ENCODE data around the gene ASIC5.
"Not testable (repeated sequence)": the region's sequence is repeated elsewhere in the genome, so short reads cannot be mapped to it uniquely, and the experiment has no call there.

The ASIC5 gene, protein sequence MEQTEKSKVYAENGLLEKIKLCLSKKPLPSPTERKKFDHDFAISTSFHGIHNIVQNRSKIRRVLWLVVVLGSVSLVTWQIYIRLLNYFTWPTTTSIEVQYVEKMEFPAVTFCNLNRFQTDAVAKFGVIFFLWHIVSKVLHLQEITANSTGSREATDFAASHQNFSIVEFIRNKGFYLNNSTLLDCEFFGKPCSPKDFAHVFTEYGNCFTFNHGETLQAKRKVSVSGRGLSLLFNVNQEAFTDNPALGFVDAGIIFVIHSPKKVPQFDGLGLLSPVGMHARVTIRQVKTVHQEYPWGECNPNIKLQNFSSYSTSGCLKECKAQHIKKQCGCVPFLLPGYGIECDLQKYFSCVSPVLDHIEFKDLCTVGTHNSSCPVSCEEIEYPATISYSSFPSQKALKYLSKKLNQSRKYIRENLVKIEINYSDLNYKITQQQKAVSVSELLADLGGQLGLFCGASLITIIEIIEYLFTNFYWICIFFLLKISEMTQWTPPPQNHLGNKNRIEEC

DNA sequence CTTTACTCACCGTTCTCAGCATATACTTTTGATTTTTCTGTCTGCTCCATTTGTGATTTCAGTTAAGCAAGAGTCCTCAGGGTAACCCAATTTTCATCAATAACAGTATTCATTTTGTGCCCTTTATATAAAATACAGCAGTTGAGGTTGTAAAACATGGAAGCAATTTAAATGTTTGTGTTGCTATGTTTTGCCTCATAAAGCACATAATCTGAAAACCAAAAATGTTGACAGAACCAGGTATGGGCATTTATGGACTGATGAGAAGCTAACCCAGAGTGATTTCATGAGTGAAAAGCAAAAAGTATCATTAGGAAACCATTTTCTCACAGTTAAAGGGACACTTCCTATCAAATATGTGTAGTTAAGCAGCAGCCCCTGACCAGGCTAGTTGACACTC, at the start of gene ASIC5:
ASIC5 (minus strand) TSS at position 101 of the 400 bp plus-strand sequence; CDS start at position 50, 51 bp downstream.
- FAIRE-seq: no peak

DNA sequence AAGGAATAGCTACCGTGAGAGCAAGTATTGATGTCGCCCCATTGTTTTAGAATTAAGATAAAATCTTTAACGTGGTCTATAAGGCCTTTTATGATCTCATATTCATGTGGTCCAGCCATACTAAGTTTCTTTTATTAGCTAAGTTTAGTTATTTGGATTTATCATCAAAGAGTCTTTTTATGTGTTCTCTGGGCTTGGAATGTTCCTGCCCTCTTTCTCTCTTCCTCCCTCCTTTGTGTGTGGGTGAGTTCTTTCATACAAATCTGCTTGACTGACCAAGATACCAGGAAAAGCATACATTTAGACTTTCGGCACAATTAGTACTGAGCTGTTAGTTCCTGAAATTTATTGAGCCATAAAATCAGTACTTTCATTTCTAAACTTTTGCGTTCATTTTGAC, 48.7 kb upstream of the ASIC5 start:
- no peak for FAIRE-seq

DNA sequence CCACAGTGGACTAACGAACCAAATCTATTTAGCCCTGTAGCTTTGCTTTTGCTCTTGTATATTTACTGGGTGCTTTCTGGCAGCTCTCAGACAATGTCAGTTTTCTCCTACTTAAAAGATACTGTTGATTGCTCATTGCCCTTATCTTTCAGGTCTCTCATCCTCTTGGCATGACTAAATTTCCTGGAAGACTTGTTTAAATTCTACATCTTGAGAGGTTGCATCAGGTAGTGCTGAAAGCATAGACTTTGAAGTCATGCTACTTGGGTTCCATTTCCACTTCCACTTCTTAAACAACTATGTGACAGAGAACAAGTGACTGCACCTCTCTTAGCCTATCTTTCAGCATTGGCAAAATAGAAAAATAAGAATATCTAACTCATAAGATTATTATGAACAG, 45.8 kb upstream of the ASIC5 start:
- no peak for FAIRE-seq

DNA sequence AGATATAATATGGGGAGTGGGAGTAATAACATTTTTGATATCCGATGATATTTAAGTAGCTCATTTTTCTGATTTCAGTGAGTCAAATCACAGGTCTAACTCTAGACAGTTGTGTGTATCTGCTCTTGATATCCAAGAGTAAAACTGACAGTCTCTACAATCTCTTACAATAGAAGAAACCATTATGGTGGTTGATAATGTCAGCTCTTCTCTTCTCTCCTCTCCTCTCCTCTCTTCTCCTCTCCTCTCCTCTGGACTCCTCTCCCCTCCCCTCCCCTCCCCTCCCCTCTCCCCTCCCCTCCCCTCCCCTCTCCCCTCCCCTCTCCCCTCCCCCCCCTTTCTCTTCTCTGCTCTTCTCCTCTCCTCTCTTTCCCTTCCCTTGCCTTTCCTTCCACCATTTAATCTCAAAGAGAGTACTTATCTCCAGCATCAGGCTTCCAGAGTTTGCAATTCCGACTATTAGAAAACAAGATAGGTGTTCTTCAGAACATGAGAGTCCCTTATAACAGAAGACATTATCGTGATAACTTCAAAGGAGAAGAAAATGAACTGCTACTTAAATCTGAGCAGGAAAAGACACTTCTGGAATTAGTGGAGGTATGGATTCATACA, 43.6 kb upstream of the ASIC5 start:
- no peak for FAIRE-seq

DNA sequence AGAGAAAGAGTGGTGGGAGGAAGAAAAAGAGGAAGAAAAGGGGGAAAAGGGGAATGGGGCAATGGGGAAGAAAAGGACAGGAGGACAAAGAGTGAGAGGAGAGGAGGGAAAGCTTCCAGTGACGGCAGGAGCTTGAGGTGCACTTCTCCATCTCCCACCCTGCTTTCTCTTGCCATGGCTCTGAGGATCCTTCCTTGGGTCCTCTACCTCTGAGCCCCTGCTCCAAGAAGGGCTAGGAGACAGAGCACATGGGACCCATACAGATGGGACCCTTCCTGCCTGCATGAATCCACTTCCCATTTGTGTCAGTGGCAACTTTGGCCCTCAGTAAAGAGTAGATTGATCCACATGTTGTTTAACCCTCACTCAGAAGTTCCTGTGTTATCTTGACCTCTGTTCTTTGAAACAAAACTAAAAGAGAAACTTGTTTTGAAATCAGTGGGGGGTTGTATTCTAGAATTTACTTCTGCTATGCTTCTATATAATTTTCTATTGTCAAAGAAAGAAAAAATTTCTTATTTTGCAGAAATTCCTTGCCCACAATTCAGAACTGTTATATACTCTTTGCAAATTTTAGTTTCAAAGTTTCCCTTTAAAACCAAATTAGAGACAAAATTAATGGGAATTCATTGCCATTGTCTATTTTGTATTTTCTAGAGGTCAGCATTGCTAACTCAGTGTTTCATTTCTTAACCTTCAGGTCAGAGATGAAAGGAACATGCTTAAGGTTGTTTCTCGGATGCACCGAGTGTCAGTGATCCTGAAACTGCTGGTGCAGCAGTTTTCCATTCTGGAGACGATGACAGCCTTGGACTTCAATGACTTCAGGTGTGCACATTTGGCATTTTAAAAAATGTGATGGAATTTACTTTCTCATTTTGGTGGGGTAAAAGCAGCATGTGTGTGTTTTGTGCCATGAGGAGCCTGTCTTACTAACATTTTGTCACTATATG, 42.4 kb upstream of the ASIC5 start:
- no peak for FAIRE-seq

- FAIRE-seq: no peak
These were observed 41.5 kb upstream of the ASIC5 start for GRCh38 chr4:155907556-155907955.

DNA sequence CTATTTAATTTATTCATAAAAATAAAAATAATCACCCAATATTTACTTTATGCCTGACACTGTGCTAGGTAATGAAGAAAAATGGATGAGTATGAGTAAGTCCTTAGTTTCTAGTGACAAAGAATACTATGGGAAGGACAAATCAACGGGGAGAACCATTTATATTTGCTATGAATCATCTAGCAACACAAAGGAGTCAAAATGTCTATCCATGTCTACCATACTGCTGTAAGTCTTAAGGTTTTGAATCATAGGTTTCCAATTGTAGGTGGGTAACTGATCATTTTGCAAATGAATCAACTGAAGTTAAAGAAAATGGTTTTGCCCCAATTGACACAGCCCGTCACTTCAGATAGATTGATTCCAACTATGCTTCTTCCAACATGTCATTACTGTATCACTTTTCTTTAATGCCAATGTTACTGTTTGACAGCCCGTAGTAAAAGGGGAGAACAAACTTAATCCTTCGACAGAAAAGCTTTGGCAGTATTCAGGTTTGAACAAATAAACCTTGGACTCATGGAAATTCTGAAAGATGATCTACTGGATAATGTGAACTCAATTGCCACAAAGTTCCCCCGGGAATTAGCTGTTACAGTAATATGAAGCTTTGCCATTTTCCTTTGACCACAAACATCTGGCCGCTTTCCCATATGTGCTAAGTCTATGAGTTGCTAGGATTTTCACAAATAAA, 40.6 kb upstream of the ASIC5 start:
- FAIRE-seq: no peak

DNA sequence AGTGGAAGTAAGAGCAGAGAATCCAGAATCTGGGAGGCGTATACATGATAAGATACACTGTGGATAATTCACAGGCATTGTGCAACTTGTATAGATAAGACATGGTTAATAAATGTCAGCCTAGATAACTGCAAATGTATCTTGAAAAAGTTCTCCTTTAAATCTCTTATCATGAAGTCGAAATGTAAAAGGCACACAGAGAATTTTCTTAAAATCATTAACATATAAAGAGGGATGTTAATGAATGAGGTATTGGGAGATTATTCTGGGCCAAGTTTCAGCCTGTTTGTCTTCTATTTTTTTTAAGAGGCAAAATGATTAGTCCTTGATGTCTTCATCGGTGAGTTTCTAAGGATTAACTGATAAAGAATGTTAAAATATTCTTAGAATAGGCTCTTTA, 38.3 kb upstream of the ASIC5 start:
- no peak for FAIRE-seq

DNA sequence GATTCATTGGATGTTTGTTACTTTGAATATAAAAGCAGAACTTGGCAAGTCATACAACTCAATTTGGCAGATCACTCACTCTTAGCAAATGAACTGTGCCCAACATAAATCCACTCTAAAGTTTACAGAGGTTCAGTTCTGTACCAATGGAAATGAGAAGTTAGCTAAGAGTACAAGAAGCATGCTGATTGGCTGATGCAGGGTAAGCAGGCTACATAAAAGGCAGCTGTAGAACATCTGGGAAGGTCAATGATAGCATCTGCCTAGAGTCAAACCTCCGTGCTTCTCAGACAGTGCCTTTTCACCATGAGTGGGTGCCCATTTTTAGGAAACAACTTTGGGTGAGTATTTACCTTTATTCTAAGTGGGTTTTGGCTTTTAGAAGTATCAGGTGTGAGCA, 37.4 kb upstream of the ASIC5 start, which contains the start of gene TDO2:
TDO2 (plus strand) TSS at position 244 of the 400 bp plus-strand sequence; CDS start at position 307, 63 bp downstream.
- no peak for FAIRE-seq

DNA sequence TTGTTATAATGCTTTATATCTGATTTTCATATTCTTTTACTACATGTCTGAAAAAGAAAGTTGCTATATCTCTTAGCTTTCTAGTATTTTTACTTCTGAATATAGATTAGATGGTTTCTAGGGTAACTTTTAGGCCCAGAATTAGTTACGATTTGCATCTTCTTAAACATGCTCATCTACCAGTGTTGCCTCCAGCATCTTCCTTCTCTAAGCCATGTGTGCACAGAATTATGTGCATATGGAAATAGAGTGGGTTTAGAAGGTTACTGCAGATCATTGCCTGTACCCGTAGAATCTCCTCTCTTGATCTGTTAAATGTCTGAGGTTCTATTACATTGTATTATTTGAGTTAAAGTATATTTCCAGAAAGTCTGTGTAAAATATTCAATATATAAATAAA, 34.9 kb upstream of the ASIC5 start:
- no peak for FAIRE-seq

DNA sequence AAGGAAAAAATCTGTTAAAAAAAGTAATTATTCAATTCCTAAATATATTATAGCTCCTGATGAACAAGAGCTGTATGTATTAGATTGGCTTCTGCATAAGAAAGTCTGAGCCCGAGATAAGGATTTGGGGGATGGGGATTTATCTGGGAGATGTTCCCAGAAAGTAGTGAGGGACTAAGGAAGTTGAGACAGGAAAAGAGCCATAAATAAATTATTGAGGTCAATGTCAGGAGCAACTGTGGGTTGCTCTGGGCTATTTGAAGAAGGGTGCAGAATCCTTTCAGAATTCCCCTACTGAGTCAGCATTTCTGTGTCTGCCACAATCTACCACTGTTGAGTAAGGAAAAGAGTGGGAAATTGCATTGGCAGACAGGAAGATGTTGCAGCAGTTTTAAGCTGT, 34.3 kb upstream of the ASIC5 start:
- no peak for FAIRE-seq

- FAIRE-seq: no peak
These were observed 33.8 kb upstream of the ASIC5 start for GRCh38 chr4:155899891-155900290.

DNA sequence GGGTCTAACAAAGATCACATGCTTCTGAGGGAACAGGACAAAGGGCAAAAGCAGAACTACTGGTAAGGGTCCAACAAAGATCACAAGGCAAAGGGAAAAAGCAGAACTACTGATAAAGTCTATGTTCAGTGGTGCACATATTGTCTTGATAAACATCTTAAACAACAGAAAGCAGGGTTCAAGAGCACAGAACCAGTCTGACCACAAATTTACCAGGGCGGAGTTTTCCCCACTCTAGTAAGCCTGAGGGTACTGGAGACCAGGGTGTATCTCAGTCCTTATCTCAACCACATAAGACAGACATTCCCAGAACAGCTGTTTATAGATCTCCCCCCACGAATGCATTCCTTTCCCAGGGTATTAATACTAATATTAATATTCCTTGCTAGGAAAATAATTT, 32.3 kb upstream of the ASIC5 start:
- not testable (repeated sequence) for FAIRE-seq

DNA sequence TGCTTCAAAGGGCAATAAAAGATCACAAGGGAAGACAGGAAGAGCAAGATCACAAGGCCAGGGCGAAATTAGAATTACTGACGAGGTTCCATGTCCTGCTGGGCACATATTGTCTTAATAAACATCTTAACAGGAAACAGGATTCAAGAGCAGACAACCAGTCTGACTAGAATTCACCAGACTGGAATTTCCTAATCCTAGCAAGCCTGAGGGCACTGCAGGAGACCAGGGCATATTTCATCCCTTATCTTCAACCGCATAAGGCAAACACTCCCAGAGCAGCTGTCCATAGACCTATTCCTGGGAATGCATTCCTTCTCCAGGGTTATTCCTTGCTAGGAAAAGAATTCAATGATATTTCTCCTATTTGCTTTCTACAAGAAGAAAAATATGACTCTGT, 25.0 kb upstream of the ASIC5 start:
- no peak for FAIRE-seq

- FAIRE-seq: no peak
These were observed 23.9 kb upstream of the ASIC5 start for GRCh38 chr4:155889946-155890345.

- FAIRE-seq: peak; percentile 97
These were observed 23.1 kb upstream of the ASIC5 start for GRCh38 chr4:155889031-155889793.

- no peak for FAIRE-seq
These were observed 21.9 kb upstream of the ASIC5 start for GRCh38 chr4:155887847-155888570.

- no peak for FAIRE-seq
These were observed 21.0 kb upstream of the ASIC5 start for GRCh38 chr4:155887045-155887444.

DNA sequence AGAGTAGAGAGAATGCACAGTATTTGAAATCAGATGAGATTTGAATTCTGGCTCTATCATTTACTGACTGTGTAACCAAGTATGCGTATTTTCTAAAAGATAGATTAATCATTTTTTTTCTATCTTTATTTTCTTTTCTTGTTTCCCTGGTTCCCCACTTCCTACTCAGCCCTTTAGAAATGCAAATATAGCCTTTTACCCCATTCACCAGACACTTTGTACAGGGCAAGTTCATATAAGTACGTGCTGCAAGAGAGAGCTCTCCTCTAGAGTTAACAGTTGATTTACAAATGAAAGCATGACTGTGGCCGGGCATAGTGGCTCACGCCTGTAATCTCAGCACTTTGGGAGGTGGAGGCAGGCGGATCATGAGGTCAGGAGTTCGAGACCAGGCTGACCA, 19.6 kb upstream of the ASIC5 start:
- no peak for FAIRE-seq

DNA sequence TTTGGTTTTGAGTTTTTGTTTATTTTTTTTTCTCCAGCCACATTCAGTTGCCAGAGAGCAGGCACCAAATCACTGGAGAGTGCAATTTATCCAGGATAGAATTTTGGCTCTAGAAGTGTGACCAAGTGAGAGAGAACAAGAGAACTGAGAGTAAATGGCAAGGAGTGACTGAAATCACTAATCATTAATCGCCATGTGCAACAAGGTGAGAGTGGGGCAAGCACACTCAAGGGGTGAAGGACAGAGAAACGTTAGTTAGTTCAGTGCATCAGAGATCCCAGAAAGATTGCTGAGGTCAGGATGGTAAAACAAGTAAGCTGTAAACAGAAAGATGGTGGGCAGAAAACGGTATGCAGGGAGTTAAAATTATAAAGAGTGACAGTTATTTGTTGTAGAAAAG, 17.8 kb upstream of the ASIC5 start:
- FAIRE-seq: no peak

- FAIRE-seq: no peak
These were observed 15.5 kb upstream of the ASIC5 start for GRCh38 chr4:155881555-155881954.

Data from islet of Langerhans (tissue), 1 donor.